ENCODE data around the gene SCN5A.
A peak's percentile ranks its signal among the peaks of the same experiment; 100 is the strongest.

The SCN5A gene

DNA sequence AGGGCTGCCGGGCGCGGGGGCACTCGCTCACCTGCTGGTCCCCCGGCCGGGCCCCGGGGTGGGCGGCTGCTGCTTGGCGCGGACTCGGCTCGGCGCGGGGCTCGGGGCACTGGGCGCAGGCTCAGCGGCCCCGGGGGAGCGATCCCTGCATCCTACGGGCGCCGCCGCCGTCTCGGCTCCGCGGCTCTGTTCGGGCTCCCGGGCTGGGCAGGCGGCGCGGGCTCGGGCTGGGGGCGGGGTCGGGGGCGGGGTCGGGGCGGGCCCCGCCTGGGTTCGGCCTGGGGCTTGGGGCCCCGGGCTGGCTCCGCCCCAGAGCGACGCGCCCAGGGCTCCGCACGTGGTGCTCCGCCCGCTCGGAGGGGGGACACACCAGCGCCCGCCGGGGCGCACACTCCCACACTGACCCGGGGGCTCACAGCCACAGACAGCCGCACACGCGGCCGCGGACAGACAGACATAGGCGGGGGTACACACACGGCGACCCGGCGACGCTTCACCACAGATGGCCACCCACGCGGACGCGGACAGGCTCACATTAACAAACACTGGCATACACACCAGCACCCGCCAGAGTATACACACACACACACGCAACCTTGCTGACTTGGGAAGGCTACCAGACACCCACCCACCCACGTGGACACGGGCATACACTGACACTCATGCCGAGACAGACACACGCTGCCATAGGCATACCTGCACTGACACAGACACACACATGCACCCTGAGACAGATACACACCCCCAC is at the start of gene SCN5A:
Gene SCN5A (minus strand): TSS at position 188 of the 748 bp plus-strand sequence. CDS start 16,380 bp downstream, outside the sequence.
- H3K27me3 ChIP-seq (ENCODE audit: control insufficient read depth, insufficient read depth, low read length) = peaks cover 10% of the 10 kb centered on the region; the same call in 1 of the 2 replicates
- H3K36me3 ChIP-seq (ENCODE audit: control insufficient read depth, insufficient read depth, low read length) = no peaks in the 10 kb centered on the region
- H3K4me3 ChIP-seq (ENCODE audit: low read length) = peak within 1 kb of the TSS; percentile 91
- no peak for DNase-seq (ENCODE audit: low read depth, low spot score)
- no peaks in the 10 kb centered on the region for H3K9me3 ChIP-seq (ENCODE audit: control insufficient read depth, insufficient read depth, low read length)
- WGBS (ENCODE audit: insufficient coverage, insufficient read length) = no CpG with 5 or more reads among the region's 76 CpGs
- no peak within 1 kb of the TSS for H3K27ac ChIP-seq (ENCODE audit: low read length)
- 0 out of 2 replicates have a peak, but pooled peaks cover 2% of the 10 kb centered on the region for H3K4me1 ChIP-seq (ENCODE audit: control insufficient read depth, insufficient read depth, low read length)

DNA sequence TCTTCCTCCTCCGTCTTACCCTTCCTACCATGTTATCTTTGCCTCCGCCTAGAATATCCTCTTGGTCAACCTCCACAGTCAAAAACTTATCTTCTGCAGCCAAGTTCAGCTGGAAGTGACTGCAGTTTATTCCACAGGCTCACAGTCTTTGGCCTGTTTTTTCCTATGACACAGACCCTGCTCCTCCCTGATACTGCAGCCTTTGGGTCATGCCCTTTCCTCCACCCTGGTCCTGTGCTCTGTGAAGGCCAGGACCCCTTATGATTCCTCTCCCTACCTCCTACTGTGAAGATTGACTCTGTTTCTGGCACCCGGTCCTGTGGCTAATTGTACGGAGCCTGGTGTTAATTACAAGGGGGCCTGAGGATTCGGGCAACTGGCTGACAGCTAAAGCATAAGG is 49.3 kb upstream of the SCN5A start:
- Histone ChIP-seq H3K27ac (ENCODE audit: low read length) (no peak overlapping the region), H3K4me1 (ENCODE audit: control insufficient read depth, insufficient read depth, low read length) (no peaks in the 10 kb centered on the region), H3K9me3 (ENCODE audit: control insufficient read depth, insufficient read depth, low read length) (no peaks in the 10 kb centered on the region), H3K36me3 (ENCODE audit: control insufficient read depth, insufficient read depth, low read length) (no peaks in the 10 kb centered on the region; the same call in 1 of the 2 replicates), H3K4me3 (ENCODE audit: low read length) (no peak overlapping the region), H3K27me3 (ENCODE audit: control insufficient read depth, insufficient read depth, low read length) (no peaks in the 10 kb centered on the region)
- no CpG with 5 or more reads among the region's 5 CpGs for WGBS (ENCODE audit: insufficient coverage, insufficient read length)
- DNase-seq (ENCODE audit: low read depth, low spot score) = no peak

DNA sequence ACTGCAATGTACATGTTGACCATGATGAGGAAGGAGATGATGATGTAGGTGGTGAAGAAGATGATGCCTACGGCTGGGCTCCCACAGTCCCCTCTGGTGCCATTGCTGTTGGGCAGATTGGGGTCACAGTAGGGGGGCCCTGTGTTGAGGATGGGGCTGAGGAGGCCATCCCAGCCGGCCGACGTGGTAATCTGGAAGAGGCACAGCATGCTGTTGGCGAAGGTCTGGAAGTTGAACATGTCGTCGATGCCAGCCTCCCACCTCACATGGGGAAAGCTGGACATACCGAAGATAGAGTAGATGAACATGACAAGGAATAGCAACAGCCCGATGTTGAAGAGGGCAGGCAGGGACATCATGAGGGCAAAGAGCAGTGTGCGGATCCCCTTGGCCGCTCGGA is 48.6 kb upstream of the SCN5A start:
- WGBS (ENCODE audit: insufficient coverage, insufficient read length) = no CpG with 5 or more reads among the region's 12 CpGs
- no peaks in the 10 kb centered on the region for H3K36me3 ChIP-seq (ENCODE audit: control insufficient read depth, insufficient read depth, low read length)
- H3K4me3 ChIP-seq (ENCODE audit: low read length) = no peak overlapping the region
- no peaks in the 10 kb centered on the region for H3K27me3 ChIP-seq (ENCODE audit: control insufficient read depth, insufficient read depth, low read length)
- no peaks in the 10 kb centered on the region for H3K9me3 ChIP-seq (ENCODE audit: control insufficient read depth, insufficient read depth, low read length)
- H3K27ac ChIP-seq (ENCODE audit: low read length) = no peak overlapping the region
- no peaks in the 10 kb centered on the region for H3K4me1 ChIP-seq (ENCODE audit: control insufficient read depth, insufficient read depth, low read length)
- DNase-seq (ENCODE audit: low read depth, low spot score) = no peak

DNA sequence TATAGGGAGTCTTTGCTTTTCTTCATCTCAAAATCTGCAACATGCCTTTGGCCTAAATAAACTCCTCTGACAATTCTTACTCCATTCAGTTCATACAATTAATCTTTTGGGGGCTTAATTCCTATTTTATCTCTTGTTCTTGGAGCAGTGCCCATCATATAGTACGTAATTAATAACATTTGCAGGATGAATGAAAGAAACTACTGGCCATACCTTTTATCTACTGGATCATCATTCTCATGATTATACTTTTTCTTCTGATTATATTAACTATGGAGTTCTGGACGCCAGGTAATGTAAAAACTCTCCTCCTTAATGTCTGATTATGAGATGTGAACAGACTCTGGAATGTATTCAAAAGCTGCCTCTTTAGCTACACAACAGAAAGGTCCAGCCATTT is 46.5 kb upstream of the SCN5A start:
- H3K27me3 ChIP-seq (ENCODE audit: control insufficient read depth, insufficient read depth, low read length) = no peaks in the 10 kb centered on the region
- WGBS (ENCODE audit: insufficient coverage, insufficient read length) = no CpG with 5 or more reads among the region's 2 CpGs

DNA sequence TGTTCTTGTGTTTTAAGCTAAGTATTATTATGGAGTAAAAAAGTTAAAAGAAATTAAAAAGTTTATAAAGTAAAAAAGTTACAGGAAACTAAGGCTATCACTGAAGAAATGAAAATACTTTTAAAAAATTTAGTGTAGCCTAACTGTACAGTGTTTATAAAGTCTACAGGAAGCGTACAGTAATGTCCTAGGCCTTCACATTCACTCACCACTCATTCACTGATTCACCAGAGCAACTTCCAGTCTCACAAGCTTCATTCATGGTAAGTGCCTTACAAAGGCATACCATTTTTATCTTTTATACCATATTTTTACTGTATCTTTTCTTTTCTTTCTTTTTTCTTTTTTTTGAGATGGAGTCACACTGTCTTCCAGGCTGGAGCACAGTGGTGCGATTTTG is 40.7 kb upstream of the SCN5A start:
- Histone ChIP-seq H3K27me3 (ENCODE audit: control insufficient read depth, insufficient read depth, low read length) (no peaks in the 10 kb centered on the region), H3K27ac (ENCODE audit: low read length) (no peak overlapping the region), H3K36me3 (ENCODE audit: control insufficient read depth, insufficient read depth, low read length) (no peaks in the 10 kb centered on the region), H3K4me3 (ENCODE audit: low read length) (no peak overlapping the region), H3K9me3 (ENCODE audit: control insufficient read depth, insufficient read depth, low read length) (no peaks in the 10 kb centered on the region), H3K4me1 (ENCODE audit: control insufficient read depth, insufficient read depth, low read length) (no peaks in the 10 kb centered on the region)
- no CpG with 5 or more reads among the region's 2 CpGs for WGBS (ENCODE audit: insufficient coverage, insufficient read length)
- DNase-seq (ENCODE audit: low read depth, low spot score) = no peak

More for the DNA sequence above, 46.5 kb upstream of the SCN5A start:
- H3K4me3 ChIP-seq (ENCODE audit: low read length) = no peak overlapping the region
- no peaks in the 10 kb centered on the region for H3K4me1 ChIP-seq (ENCODE audit: control insufficient read depth, insufficient read depth, low read length)
- no peaks in the 10 kb centered on the region for H3K9me3 ChIP-seq (ENCODE audit: control insufficient read depth, insufficient read depth, low read length)
- H3K36me3 ChIP-seq (ENCODE audit: control insufficient read depth, insufficient read depth, low read length) = no peaks in the 10 kb centered on the region
- no peak for DNase-seq (ENCODE audit: low read depth, low spot score)
- H3K27ac ChIP-seq (ENCODE audit: low read length) = no peak overlapping the region

DNA sequence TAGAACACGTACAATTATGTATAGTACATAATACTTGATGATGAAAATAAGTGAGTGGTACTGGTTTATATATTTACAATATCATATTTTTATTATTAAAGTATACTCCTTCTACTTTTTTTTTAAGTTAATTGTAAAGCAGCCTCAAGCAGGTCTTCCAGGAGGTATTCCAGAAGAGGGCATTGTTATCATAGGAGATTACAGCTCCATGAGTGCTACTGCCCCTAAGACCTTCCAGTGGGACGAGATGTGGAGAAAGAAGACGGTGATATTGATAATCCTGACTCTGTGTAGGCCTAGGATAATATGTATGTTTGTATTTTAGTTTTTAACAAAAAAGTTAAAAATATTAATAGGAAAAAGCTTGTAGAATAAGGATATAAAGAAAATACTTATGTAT is 40.3 kb upstream of the SCN5A start:
- Histone ChIP-seq H3K9me3 (ENCODE audit: control insufficient read depth, insufficient read depth, low read length) (no peaks in the 10 kb centered on the region), H3K4me3 (ENCODE audit: low read length) (no peak overlapping the region), H3K4me1 (ENCODE audit: control insufficient read depth, insufficient read depth, low read length) (no peaks in the 10 kb centered on the region), H3K36me3 (ENCODE audit: control insufficient read depth, insufficient read depth, low read length) (no peaks in the 10 kb centered on the region), H3K27ac (ENCODE audit: low read length) (no peak overlapping the region), H3K27me3 (ENCODE audit: control insufficient read depth, insufficient read depth, low read length) (no peaks in the 10 kb centered on the region)
- WGBS (ENCODE audit: insufficient coverage, insufficient read length) = no CpG with 5 or more reads among the region's 3 CpGs
- DNase-seq (ENCODE audit: low read depth, low spot score) = no peak

DNA sequence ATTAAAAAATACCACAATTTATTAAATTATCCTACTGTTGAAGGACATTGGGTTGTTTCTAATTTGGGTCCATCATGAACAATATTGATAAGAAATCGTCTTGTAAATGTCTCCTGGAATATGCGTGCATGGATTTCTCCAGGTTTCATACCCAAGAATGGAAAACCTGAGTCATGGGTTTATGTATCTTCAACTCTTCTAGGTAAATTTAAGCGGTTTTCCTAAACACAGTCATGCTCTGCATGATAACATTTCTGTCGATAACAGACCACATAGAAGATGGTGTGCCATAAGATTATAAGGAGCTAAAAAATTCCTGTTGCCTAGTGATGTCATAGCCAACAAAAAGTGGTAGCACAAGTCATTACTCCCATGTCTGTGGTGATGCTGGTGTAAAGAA is 39.9 kb upstream of the SCN5A start:
- Histone ChIP-seq H3K36me3 (ENCODE audit: control insufficient read depth, insufficient read depth, low read length) (no peaks in the 10 kb centered on the region), H3K9me3 (ENCODE audit: control insufficient read depth, insufficient read depth, low read length) (no peaks in the 10 kb centered on the region), H3K4me3 (ENCODE audit: low read length) (no peak overlapping the region), H3K27me3 (ENCODE audit: control insufficient read depth, insufficient read depth, low read length) (no peaks in the 10 kb centered on the region), H3K27ac (ENCODE audit: low read length) (no peak overlapping the region), H3K4me1 (ENCODE audit: control insufficient read depth, insufficient read depth, low read length) (no peaks in the 10 kb centered on the region)
- WGBS (ENCODE audit: insufficient coverage, insufficient read length) = no CpG with 5 or more reads among the region's 4 CpGs
- no peak for DNase-seq (ENCODE audit: low read depth, low spot score)

DNA sequence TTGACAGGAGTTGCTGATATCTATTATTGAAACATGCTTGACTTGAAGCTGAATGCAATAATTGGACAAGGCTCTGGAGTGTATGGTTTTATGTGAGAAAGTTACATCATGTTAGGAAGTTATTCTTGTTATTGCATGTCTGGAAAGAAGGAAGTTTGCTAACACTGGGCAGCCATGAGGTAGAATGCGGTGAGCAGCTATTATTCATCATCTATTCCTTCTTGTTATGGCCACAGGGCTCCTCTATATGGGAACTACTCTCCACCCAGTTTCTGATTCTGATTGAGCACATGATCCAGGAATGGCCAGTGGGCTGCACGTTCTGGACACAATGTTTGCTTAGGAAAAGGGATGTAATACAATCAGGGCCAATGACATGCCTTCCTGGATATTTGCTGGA is 37.8 kb upstream of the SCN5A start:
- no CpG with 5 or more reads among the region's 2 CpGs for WGBS (ENCODE audit: insufficient coverage, insufficient read length)
- no peak for DNase-seq (ENCODE audit: low read depth, low spot score)
- Histone ChIP-seq H3K4me1 (ENCODE audit: control insufficient read depth, insufficient read depth, low read length) (no peaks in the 10 kb centered on the region), H3K9me3 (ENCODE audit: control insufficient read depth, insufficient read depth, low read length) (no peaks in the 10 kb centered on the region), H3K36me3 (ENCODE audit: control insufficient read depth, insufficient read depth, low read length) (no peaks in the 10 kb centered on the region), H3K27ac (ENCODE audit: low read length) (no peak overlapping the region), H3K4me3 (ENCODE audit: low read length) (no peak overlapping the region), H3K27me3 (ENCODE audit: control insufficient read depth, insufficient read depth, low read length) (no peaks in the 10 kb centered on the region)

DNA sequence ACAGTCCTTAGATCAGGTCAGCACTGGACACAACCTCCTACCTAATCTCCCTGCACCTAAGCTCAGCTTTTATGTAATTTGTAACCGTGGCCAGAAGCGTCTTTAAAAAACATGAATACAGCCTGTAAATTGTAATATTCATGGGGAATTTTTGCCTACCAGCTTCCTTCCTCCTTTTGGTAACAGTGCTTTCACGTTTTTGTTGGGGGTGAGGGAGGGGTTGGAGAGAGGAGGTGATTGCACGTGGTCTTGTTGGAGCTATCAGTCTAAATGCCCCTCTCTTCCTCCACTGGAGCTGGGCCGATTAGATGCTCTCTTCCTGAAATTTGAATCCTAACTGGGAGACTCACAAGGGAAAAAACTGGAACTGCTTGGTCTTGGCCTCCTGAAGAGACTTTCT is 35.1 kb upstream of the SCN5A start:
- Histone ChIP-seq H3K27ac (ENCODE audit: low read length) (no peak overlapping the region), H3K9me3 (ENCODE audit: control insufficient read depth, insufficient read depth, low read length) (no peaks in the 10 kb centered on the region), H3K27me3 (ENCODE audit: control insufficient read depth, insufficient read depth, low read length) (no peaks in the 10 kb centered on the region), H3K4me1 (ENCODE audit: control insufficient read depth, insufficient read depth, low read length) (no peaks in the 10 kb centered on the region), H3K36me3 (ENCODE audit: control insufficient read depth, insufficient read depth, low read length) (no peaks in the 10 kb centered on the region), H3K4me3 (ENCODE audit: low read length) (no peak overlapping the region)
- no peak for DNase-seq (ENCODE audit: low read depth, low spot score)
- no CpG with 5 or more reads among the region's 5 CpGs for WGBS (ENCODE audit: insufficient coverage, insufficient read length)

DNA sequence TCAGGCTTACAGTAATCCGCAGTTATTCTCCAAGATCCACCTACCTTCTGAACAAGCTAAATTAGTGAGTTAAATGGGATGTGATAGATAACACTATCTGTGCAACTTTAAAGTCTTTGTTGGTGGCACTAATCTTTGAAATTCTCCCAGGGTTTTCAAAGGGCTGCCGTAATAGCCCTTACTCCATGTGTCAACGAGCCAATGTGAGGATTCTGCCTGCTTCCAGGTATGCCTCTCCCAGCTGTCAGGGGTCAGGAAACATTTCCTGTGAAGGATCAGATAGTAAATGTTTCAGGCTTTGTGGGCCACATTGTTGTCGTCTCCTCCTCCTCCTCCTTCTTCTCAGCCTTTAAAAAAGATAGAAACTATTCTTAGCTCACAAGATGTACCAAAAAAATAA is 20.2 kb upstream of the SCN5A start:
- H3K4me3 ChIP-seq (ENCODE audit: low read length) = no peak overlapping the region
- H3K27me3 ChIP-seq (ENCODE audit: control insufficient read depth, insufficient read depth, low read length) = no peaks in the 10 kb centered on the region
- no peak overlapping the region for H3K27ac ChIP-seq (ENCODE audit: low read length)
- no peaks in the 10 kb centered on the region for H3K4me1 ChIP-seq (ENCODE audit: control insufficient read depth, insufficient read depth, low read length)
- H3K9me3 ChIP-seq (ENCODE audit: control insufficient read depth, insufficient read depth, low read length) = no peaks in the 10 kb centered on the region
- H3K36me3 ChIP-seq (ENCODE audit: control insufficient read depth, insufficient read depth, low read length) = no peaks in the 10 kb centered on the region
- no peak for DNase-seq (ENCODE audit: low read depth, low spot score)
- no CpG with 5 or more reads among the region's 4 CpGs for WGBS (ENCODE audit: insufficient coverage, insufficient read length)

DNA sequence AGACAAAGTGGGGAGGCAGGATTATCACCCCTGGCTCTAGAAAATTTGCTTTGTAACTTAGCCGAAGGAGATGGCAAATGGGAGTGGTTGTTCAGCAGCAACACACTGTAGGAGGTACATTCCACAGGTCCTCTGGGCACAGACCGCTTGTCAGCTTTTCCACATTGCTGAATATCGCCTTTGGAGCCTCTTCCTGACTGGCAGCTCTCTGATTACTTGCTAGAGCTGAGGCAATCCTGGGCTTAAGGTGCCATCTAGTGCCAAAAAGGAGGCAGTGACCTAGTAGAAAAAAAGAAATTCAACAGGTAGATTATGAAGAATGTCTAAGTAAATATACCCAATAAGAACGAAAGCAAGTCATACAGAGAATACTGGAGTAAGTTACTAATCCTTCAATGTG is 13.1 kb upstream of the SCN5A start:
- DNase-seq (ENCODE audit: low read depth, low spot score) = no peak
- no peaks in the 10 kb centered on the region for H3K9me3 ChIP-seq (ENCODE audit: control insufficient read depth, insufficient read depth, low read length)
- H3K27ac ChIP-seq (ENCODE audit: low read length) = no peak overlapping the region
- H3K4me3 ChIP-seq (ENCODE audit: low read length) = no peak overlapping the region
- H3K27me3 ChIP-seq (ENCODE audit: control insufficient read depth, insufficient read depth, low read length) = no peaks in the 10 kb centered on the region
- H3K4me1 ChIP-seq (ENCODE audit: control insufficient read depth, insufficient read depth, low read length) = peaks cover 2% of the 10 kb centered on the region; the same call in 1 of the 2 replicates
- no peaks in the 10 kb centered on the region for H3K36me3 ChIP-seq (ENCODE audit: control insufficient read depth, insufficient read depth, low read length)
- no CpG with 5 or more reads among the region's 4 CpGs for WGBS (ENCODE audit: insufficient coverage, insufficient read length)

Data from iPS DF 6.9 (cell line).